ENCODE data around the gene CGB5. TPM values are rescaled to one million over a fixed set of nuclear protein-coding genes. Genes with fewer than 3 reads are reported as not detected.
"Not testable (repeated sequence)": the region's sequence is repeated elsewhere in the genome, so short reads cannot be mapped to it uniquely, and the experiment has no call there.

The CGB5 gene
- not detected for polyA plus RNA-seq

- H3K4me3 Mint-ChIP-seq; H3K4me1 Mint-ChIP-seq; H3K9me3 Mint-ChIP-seq; H3K36me3 Mint-ChIP-seq; DNase-seq; H3K27ac Mint-ChIP-seq; H3K27me3 Mint-ChIP-seq (ENCODE audit: low read depth in 3 of 3): not testable (repeated sequence)
These were observed at the start of gene CGB5 for GRCh38 chr19:49043548-49043947. Gene CGB5 (plus strand): TSS chr19:49043848. CDS start chr19:49044210, 362 bp downstream.

GRCh38 chr19:48994035-48994386 is 49.6 kb upstream of the CGB5 start:
- Mint-ChIP-seq H3K9me3 (no peaks in the 10 kb centered on the region), H3K36me3 (peaks cover 0 to 4% (median 0%) of the 10 kb centered on the region in 3 donors), H3K4me1 (peaks cover 27 to 38% of the 10 kb centered on the region in 2 donors), H3K27me3 (ENCODE audit: low read depth in 3 of 3) (peaks cover 4 to 5% (median 5%) of the 10 kb centered on the region in 3 donors), H3K4me3 (peak overlapping the region; percentile 91 to 99 (median 95)), H3K27ac (peak overlapping the region; percentile 90 to 99 (median 96))
- no peak for DNase-seq

GRCh38 chr19:48997972-48998371 is 45.7 kb upstream of the CGB5 start:
- no peaks in the 10 kb centered on the region for H3K36me3 Mint-ChIP-seq
- peaks cover 0 to 5% (median 4%) of the 10 kb centered on the region in 3 donors for H3K27me3 Mint-ChIP-seq (ENCODE audit: low read depth in 3 of 3)
- DNase-seq: peak in 2 of 3 donors; percentile 14 to 30
- H3K27ac Mint-ChIP-seq: peak overlapping the region in 1 of 6 donors; percentile 21
- no peak overlapping the region for H3K4me3 Mint-ChIP-seq
- H3K4me1 Mint-ChIP-seq: peaks cover 18 to 33% of the 10 kb centered on the region in 2 donors
- H3K9me3 Mint-ChIP-seq: no peaks in the 10 kb centered on the region

- peaks cover 8 to 21% of the 10 kb centered on the region in 2 donors for H3K4me1 Mint-ChIP-seq
- H3K9me3 Mint-ChIP-seq: no peaks in the 10 kb centered on the region
- DNase-seq: peak; percentile 29 to 49 (median 34)
- no peak overlapping the region for H3K4me3 Mint-ChIP-seq
- H3K27ac Mint-ChIP-seq: no peak overlapping the region
- H3K36me3 Mint-ChIP-seq: peaks cover 3 to 6% (median 4%) of the 10 kb centered on the region in 3 donors
- no peaks in the 10 kb centered on the region for H3K27me3 Mint-ChIP-seq (ENCODE audit: low read depth in 3 of 3)
These were observed 43.9 kb upstream of the CGB5 start for GRCh38 chr19:48999481-49000325.

- H3K36me3 Mint-ChIP-seq: peaks cover 3 to 14% (median 7%) of the 10 kb centered on the region in 3 donors
- H3K4me3 Mint-ChIP-seq: no peak overlapping the region
- H3K27me3 Mint-ChIP-seq (ENCODE audit: low read depth in 3 of 3): no peaks in the 10 kb centered on the region
- no peak overlapping the region for H3K27ac Mint-ChIP-seq
- H3K4me1 Mint-ChIP-seq: peaks cover 1 to 8% of the 10 kb centered on the region in 2 donors
- no peaks in the 10 kb centered on the region for H3K9me3 Mint-ChIP-seq
- DNase-seq: no peak
These were observed 39.5 kb upstream of the CGB5 start for GRCh38 chr19:49004133-49004532.

- Mint-ChIP-seq H3K4me1 (no peaks in the 10 kb centered on the region), H3K27me3 (ENCODE audit: low read depth in 3 of 3) (peaks cover 0 to under 1% (median 0%) of the 10 kb centered on the region in 3 donors), H3K27ac (no peak overlapping the region), H3K4me3 (no peak overlapping the region), H3K9me3 (no peaks in the 10 kb centered on the region), H3K36me3 (peaks cover 3 to 17% (median 7%) of the 10 kb centered on the region in 3 donors)
- no peak for DNase-seq
These were observed 38.6 kb upstream of the CGB5 start for GRCh38 chr19:49004964-49005614.

- Mint-ChIP-seq H3K4me3 (no peak overlapping the region), H3K4me1 (no peaks in the 10 kb centered on the region), H3K9me3 (no peaks in the 10 kb centered on the region), H3K36me3 (peaks cover 3 to 21% (median 11%) of the 10 kb centered on the region in 3 donors), H3K27me3 (ENCODE audit: low read depth in 3 of 3) (peaks cover 0 to 1% (median 0%) of the 10 kb centered on the region in 3 donors), H3K27ac (no peak overlapping the region)
- DNase-seq: no peak
These were observed 36.7 kb upstream of the CGB5 start for GRCh38 chr19:49006905-49007304.

GRCh38 chr19:49009828-49010227 is 33.8 kb upstream of the CGB5 start:
- Mint-ChIP-seq H3K9me3 (no peaks in the 10 kb centered on the region), H3K4me1 (no peaks in the 10 kb centered on the region), H3K27ac (no peak overlapping the region), H3K36me3 (peaks cover 0 to 15% (median 5%) of the 10 kb centered on the region in 3 donors), H3K4me3 (no peak overlapping the region), H3K27me3 (ENCODE audit: low read depth in 3 of 3) (peaks cover 0 to 1% (median 0%) of the 10 kb centered on the region in 3 donors)
- DNase-seq: no peak

- Mint-ChIP-seq H3K4me1 (no peaks in the 10 kb centered on the region), H3K4me3 (no peak overlapping the region), H3K9me3 (no peaks in the 10 kb centered on the region), H3K27ac (peak overlapping the region in 1 of 6 donors; percentile 69), H3K36me3 (peaks cover 0 to 12% (median 4%) of the 10 kb centered on the region in 3 donors), H3K27me3 (ENCODE audit: low read depth in 3 of 3) (peaks cover 0 to 1% (median 0%) of the 10 kb centered on the region in 3 donors)
- DNase-seq: no peak
These were observed 33.2 kb upstream of the CGB5 start for GRCh38 chr19:49010453-49010852.

GRCh38 chr19:49011194-49011593 is 32.5 kb upstream of the CGB5 start:
- DNase-seq: no peak
- H3K36me3 Mint-ChIP-seq: peaks cover 0 to 12% (median 4%) of the 10 kb centered on the region in 3 donors
- H3K27ac Mint-ChIP-seq: no peak overlapping the region
- no peak overlapping the region for H3K4me3 Mint-ChIP-seq
- peaks cover 0 to 1% (median 0%) of the 10 kb centered on the region in 3 donors for H3K27me3 Mint-ChIP-seq (ENCODE audit: low read depth in 3 of 3)
- H3K4me1 Mint-ChIP-seq: no peaks in the 10 kb centered on the region
- H3K9me3 Mint-ChIP-seq: no peaks in the 10 kb centered on the region

GRCh38 chr19:49014123-49014869 is 29.4 kb upstream of the CGB5 start:
- H3K27ac Mint-ChIP-seq: no peak overlapping the region

GRCh38 chr19:49014870-49015255 is 28.8 kb upstream of the CGB5 start:
- DNase-seq: no peak
- peaks cover 0 to 4% (median 4%) of the 10 kb centered on the region in 3 donors for H3K36me3 Mint-ChIP-seq
- no peaks in the 10 kb centered on the region for H3K9me3 Mint-ChIP-seq
- H3K4me1 Mint-ChIP-seq: peaks cover 17 to 19% of the 10 kb centered on the region in 2 donors
- H3K27me3 Mint-ChIP-seq (ENCODE audit: low read depth in 3 of 3): peaks cover 0 to 6% (median 1%) of the 10 kb centered on the region in 3 donors
- H3K4me3 Mint-ChIP-seq: no peak overlapping the region
- no peak overlapping the region for H3K27ac Mint-ChIP-seq

More at GRCh38 chr19:49014123-49014869, 29.4 kb upstream of the CGB5 start:
- no peak overlapping the region for H3K4me3 Mint-ChIP-seq
- no peak for DNase-seq
- H3K27me3 Mint-ChIP-seq (ENCODE audit: low read depth in 3 of 3): peaks cover 0 to 4% (median 1%) of the 10 kb centered on the region in 3 donors
- peaks cover 11 to 16% of the 10 kb centered on the region in 2 donors for H3K4me1 Mint-ChIP-seq
- no peaks in the 10 kb centered on the region for H3K9me3 Mint-ChIP-seq
- peaks cover 0 to 7% (median 4%) of the 10 kb centered on the region in 3 donors for H3K36me3 Mint-ChIP-seq

GRCh38 chr19:49016067-49016839 is 27.4 kb upstream of the CGB5 start:
- DNase-seq: no peak
- no peaks in the 10 kb centered on the region for H3K36me3 Mint-ChIP-seq
- peak overlapping the region in 1 of 5 donors; percentile 25 for H3K4me3 Mint-ChIP-seq
- H3K9me3 Mint-ChIP-seq: no peaks in the 10 kb centered on the region
- H3K27ac Mint-ChIP-seq: peak overlapping the region in 1 of 6 donors; percentile 12
- H3K4me1 Mint-ChIP-seq: peaks cover 24 to 25% of the 10 kb centered on the region in 2 donors
- peaks cover 0 to 9% (median 0%) of the 10 kb centered on the region in 3 donors for H3K27me3 Mint-ChIP-seq (ENCODE audit: low read depth in 3 of 3)

Measured in immature natural killer cell (primary cell).